PFSK-1 (cell line): ENCODE data around the gene ZNF155.

Experiments
- POLR2AphosphoS5 ChIP-seq: IDR thresholded peaks from 2 replicates; pipeline ENCODE4 v1.6.1; 2012; ENCODE audit warnings: low read depth, mild to moderate bottlenecking, control low read depth, low read length, moderate library complexity
- SIN3A ChIP-seq: IDR thresholded peaks from 2 replicates; pipeline ENCODE4 v1.6.1; 2012; ENCODE audit warnings: mild to moderate bottlenecking, low read length, moderate library complexity, borderline replicate concordance; ENCODE audit not compliant: insufficient read depth
- TAF1 ChIP-seq: IDR thresholded peaks from 2 replicates; pipeline ENCODE4 v1.6.1; 2012; ENCODE audit warnings: low read length, control low read depth, borderline replicate concordance; ENCODE audit not compliant: insufficient read depth
- TF ChIP-seq, protein P1 (sequence below), 2 experiments: IDR thresholded peaks; 2 replicates each; pipeline versions ENCODE4 v1.6.1 to v1.8.0; 2011 to 2012; ENCODE audit warnings: low read depth in 2 of 2, low read length in 2 of 2, control low read depth in 1 of 2, inconsistent platforms in 1 of 2, mild to moderate bottlenecking in 1 of 2, moderate library complexity in 1 of 2; ENCODE audit not compliant: insufficient read depth in 1 of 2

- TF ChIP-seq SIN3A (no peak), TAF1 (no peak), POLR2AphosphoS5 (no peak)
- TF ChIP-seq, protein P1, sequence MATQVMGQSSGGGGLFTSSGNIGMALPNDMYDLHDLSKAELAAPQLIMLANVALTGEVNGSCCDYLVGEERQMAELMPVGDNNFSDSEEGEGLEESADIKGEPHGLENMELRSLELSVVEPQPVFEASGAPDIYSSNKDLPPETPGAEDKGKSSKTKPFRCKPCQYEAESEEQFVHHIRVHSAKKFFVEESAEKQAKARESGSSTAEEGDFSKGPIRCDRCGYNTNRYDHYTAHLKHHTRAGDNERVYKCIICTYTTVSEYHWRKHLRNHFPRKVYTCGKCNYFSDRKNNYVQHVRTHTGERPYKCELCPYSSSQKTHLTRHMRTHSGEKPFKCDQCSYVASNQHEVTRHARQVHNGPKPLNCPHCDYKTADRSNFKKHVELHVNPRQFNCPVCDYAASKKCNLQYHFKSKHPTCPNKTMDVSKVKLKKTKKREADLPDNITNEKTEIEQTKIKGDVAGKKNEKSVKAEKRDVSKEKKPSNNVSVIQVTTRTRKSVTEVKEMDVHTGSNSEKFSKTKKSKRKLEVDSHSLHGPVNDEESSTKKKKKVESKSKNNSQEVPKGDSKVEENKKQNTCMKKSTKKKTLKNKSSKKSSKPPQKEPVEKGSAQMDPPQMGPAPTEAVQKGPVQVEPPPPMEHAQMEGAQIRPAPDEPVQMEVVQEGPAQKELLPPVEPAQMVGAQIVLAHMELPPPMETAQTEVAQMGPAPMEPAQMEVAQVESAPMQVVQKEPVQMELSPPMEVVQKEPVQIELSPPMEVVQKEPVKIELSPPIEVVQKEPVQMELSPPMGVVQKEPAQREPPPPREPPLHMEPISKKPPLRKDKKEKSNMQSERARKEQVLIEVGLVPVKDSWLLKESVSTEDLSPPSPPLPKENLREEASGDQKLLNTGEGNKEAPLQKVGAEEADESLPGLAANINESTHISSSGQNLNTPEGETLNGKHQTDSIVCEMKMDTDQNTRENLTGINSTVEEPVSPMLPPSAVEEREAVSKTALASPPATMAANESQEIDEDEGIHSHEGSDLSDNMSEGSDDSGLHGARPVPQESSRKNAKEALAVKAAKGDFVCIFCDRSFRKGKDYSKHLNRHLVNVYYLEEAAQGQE (IDR thresholded peaks at IDR 0.05; ENCODE audit: insufficient read depth in 1 of 2, low read depth in 2 of 2, low read length in 2 of 2): no peak
These were observed 23.5 kb downstream of the ZNF155 start for GRCh38 chr19:44007473-44007872.
